WI38 (cell line): Measurements from ENCODE around the gene DPP9.

Experiments used
- H3K4me3 ChIP-seq: 2 replicates; pipeline ENCODE4 v1.5.1; 2011; ENCODE audit warnings: low read depth, mild to moderate bottlenecking, control low read depth, low read length
- CTCF ChIP-seq: IDR thresholded peaks from 2 replicates; pipeline ENCODE4 v1.5.1; 2012; ENCODE audit warnings: low read depth, mild to moderate bottlenecking, control low read depth, low read length

The DPP9 gene

GRCh38 chr19:4760285-4760650 is 36.6 kb upstream of the DPP9 start:
- H3K4me3 ChIP-seq = peak overlapping the region; percentile 37

GRCh38 chr19:4759388-4760284 is 36.0 kb upstream of the DPP9 start:
- no peak for TF ChIP-seq CTCF
- H3K4me3 ChIP-seq = peak overlapping the region; percentile 37

More at GRCh38 chr19:4760285-4760650, 36.6 kb upstream of the DPP9 start:
- TF ChIP-seq CTCF = no peak

GRCh38 chr19:4758659-4759058 is 35.0 kb upstream of the DPP9 start:
- H3K4me3 ChIP-seq = no peak overlapping the region
- no peak for TF ChIP-seq CTCF

DNA sequence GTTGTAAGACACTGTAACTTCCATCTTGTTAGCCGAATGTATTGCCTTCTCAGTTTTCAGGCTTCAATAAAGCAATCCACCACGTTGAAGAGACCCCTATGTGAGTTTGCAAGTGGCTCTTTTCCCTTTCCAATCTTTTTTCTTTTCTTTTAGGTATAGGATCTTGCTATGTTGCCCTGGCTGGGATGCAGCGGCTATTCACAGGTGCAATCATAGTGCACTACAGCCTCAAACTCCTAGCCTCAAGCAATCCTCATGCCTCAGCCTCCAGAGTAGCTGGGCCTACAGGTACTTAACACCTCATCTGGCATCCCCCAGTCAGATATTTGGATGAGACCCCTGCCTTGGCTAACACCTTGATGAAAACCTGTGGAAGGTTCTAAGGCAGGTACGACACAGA is 34.4 kb upstream of the DPP9 start:
- TF ChIP-seq CTCF = no peak
- no peak overlapping the region for H3K4me3 ChIP-seq

- TF ChIP-seq CTCF = no peak
- H3K4me3 ChIP-seq = no peak overlapping the region
These were observed 31.8 kb upstream of the DPP9 start for GRCh38 chr19:4755459-4755858.

GRCh38 chr19:4754248-4754647 is 30.6 kb upstream of the DPP9 start:
- H3K4me3 ChIP-seq = no peak overlapping the region
- TF ChIP-seq CTCF = no peak

GRCh38 chr19:4749870-4750590 is 26.4 kb upstream of the DPP9 start:
- TF ChIP-seq CTCF = no peak
- no peak overlapping the region for H3K4me3 ChIP-seq
